ENCODE data around the gene LMF1.
"Not testable (repeated sequence)": the region's sequence is repeated elsewhere in the genome, so short reads cannot be mapped to it uniquely, and the experiment has no call there.

Gene LMF1

GRCh38 chr16:844638-845350 lies 126.0 kb downstream of the LMF1 start:
- DNase-seq (ENCODE audit: low spot score), result no peak

- no peak for DNase-seq (ENCODE audit: low spot score)
These were observed 127.0 kb downstream of the LMF1 start for GRCh38 chr16:843771-844170.

- DNase-seq (ENCODE audit: low spot score), result no peak
These were observed 127.8 kb downstream of the LMF1 start for GRCh38 chr16:842711-843560.

GRCh38 chr16:842061-842476 lies 128.7 kb downstream of the LMF1 start:
- DNase-seq (ENCODE audit: low spot score), result no peak

GRCh38 chr16:841455-842060 lies 129.2 kb downstream of the LMF1 start:
- DNase-seq (ENCODE audit: low spot score), result no peak

- no peak for DNase-seq (ENCODE audit: low spot score)
These were observed 130.0 kb downstream of the LMF1 start for GRCh38 chr16:840561-841454.

- DNase-seq (ENCODE audit: low spot score), result no peak
These were observed 131.0 kb downstream of the LMF1 start for GRCh38 chr16:839643-840408.

GRCh38 chr16:838741-839140 lies 132.0 kb downstream of the LMF1 start:
- no peak for DNase-seq (ENCODE audit: low spot score)

GRCh38 chr16:836822-837221 lies 134.0 kb downstream of the LMF1 start:
- not testable (repeated sequence) for DNase-seq (ENCODE audit: low spot score)

GRCh38 chr16:836221-836620 lies 134.6 kb downstream of the LMF1 start:
- DNase-seq (ENCODE audit: low spot score), result no peak

GRCh38 chr16:835373-835772 lies 135.4 kb downstream of the LMF1 start:
- no peak for DNase-seq (ENCODE audit: low spot score)

- DNase-seq (ENCODE audit: low spot score), result no peak
These were observed 137.4 kb downstream of the LMF1 start for GRCh38 chr16:833411-833810.

- DNase-seq (ENCODE audit: low spot score), result no peak
These were observed 138.0 kb downstream of the LMF1 start for GRCh38 chr16:832652-833336.

GRCh38 chr16:831571-832413 lies 139.0 kb downstream of the LMF1 start:
- DNase-seq (ENCODE audit: low spot score), result no peak

- no peak for DNase-seq (ENCODE audit: low spot score)
These were observed 139.8 kb downstream of the LMF1 start for GRCh38 chr16:830871-831570.

GRCh38 chr16:830107-830870 lies 140.5 kb downstream of the LMF1 start:
- no peak for DNase-seq (ENCODE audit: low spot score)

- no peak for DNase-seq (ENCODE audit: low spot score)
These were observed 141.9 kb downstream of the LMF1 start for GRCh38 chr16:828891-829290.

GRCh38 chr16:827513-827912 lies 143.3 kb downstream of the LMF1 start:
- DNase-seq (ENCODE audit: low spot score), result no peak

All from CD4-positive, alpha-beta T cell treated with Interleukin-2 at 100 ng/mL for 4 hours (primary cell).